HepG2 (cell line): ENCODE measurements around the gene TEF. TPM values are rescaled to one million over a fixed set of nuclear protein-coding genes. Genes with fewer than 3 reads are reported as not detected.
"Not testable (repeated sequence)": the region's sequence is repeated elsewhere in the genome, so short reads cannot be mapped to it uniquely, and the experiment has no call there.

ENCODE experiments used
- ATAC-seq: fragments of 200-7000 bp; cut with Tn5 transposase; 3 replicates; pipeline ENCODE4 v1.9.1; 2020; ENCODE audit warnings: mild to moderate bottlenecking, moderate library complexity
- BruUV-seq: library from RNA; stranded (reverse); fragments of 400-500 nt; replicated peaks from 2 replicates; lab custom pipeline; 2021; lab: Mats Ljungman, UMichigan
- CTCF ChIA-PET: fragments of 300-600 bp; formaldehyde crosslinking; extraction: SDS; loops from one replicate; lab custom pipeline; 2021; ENCODE audit warnings: low total read pairs, inconsistent platforms, low intra/inter-chr PET ratio; lab: Yijun Ruan, JAX
- POLR2A ChIA-PET: fragments of 350-600 bp; sonication (Branson Sonifier 250); formaldehyde crosslinking; loops from one replicate; lab custom pipeline; 2020; ENCODE audit warnings: antibody characterized with exemption, inconsistent platforms; lab: Yijun Ruan, JAX
- DNase-seq: peaks from one replicate; pipeline ENCODE4 v3.0.0-alpha.2; 2015; ENCODE audit warnings: low spot score
- FAIRE-seq: peaks from 3 replicates; lab custom pipeline; 2011; peaks lifted over from hg19 to GRCh38; lab: Jason Lieb, UNC
- H2AFZ ChIP-seq: one replicate; pipeline ENCODE4 v1.6.1; 2011; ENCODE audit warnings: low read length, inconsistent platforms
- H3K27ac ChIP-seq: fragments of 300-600 bp; 3 replicates; pipeline ENCODE4 v1.8.0; 2011; ENCODE audit warnings: mixed run types, mild to moderate bottlenecking, mixed read lengths, low read length, inconsistent platforms; ENCODE audit not compliant: insufficient read depth; ENCODE audit errors: extremely low read length
- H3K27me3 ChIP-seq, 2 experiments: fragments of 200-600 bp in 1 of 2; 2 replicates in 1 of 2; 3 replicates in 1 of 2; pipeline versions ENCODE4 v1.6.0 to v1.8.0; 2011; ENCODE audit warnings: low read length in 2 of 2, mild to moderate bottlenecking in 2 of 2, moderate library complexity in 2 of 2, inconsistent platforms in 1 of 2; ENCODE audit not compliant: insufficient read depth in 2 of 2, control insufficient read depth in 1 of 2
- H3K36me3 ChIP-seq, 2 experiments: fragments of 200-600 bp in 1 of 2; replicated peaks in 1 of 2; 2 replicates in 1 of 2; 3 replicates in 1 of 2; pipeline versions ENCODE4 v1.5.1 to v1.8.0; 2011; ENCODE audit warnings: low read length in 2 of 2, inconsistent platforms in 1 of 2; ENCODE audit not compliant: insufficient read depth in 2 of 2, control insufficient read depth in 1 of 2
- H3K4me1 ChIP-seq: 2 replicates; pipeline ENCODE4 v1.5.1; 2012; ENCODE audit warnings: low read length, inconsistent platforms; ENCODE audit not compliant: insufficient read depth
- H3K4me2 ChIP-seq: 2 replicates; pipeline ENCODE4 v1.6.0; 2011; ENCODE audit warnings: low read depth, low read length, inconsistent platforms
- H3K4me3 ChIP-seq, 3 experiments: fragments of 200-600 bp in 1 of 3; sonication (generic), shearing (Covaris generic) in 1 of 3; replicated peaks in 1 of 3; 2 replicates each; pipeline ENCODE4 v1.5.1; 2011 to 2016; ENCODE audit warnings: low read length in 3 of 3, inconsistent platforms in 2 of 3, low read depth in 2 of 3, mild to moderate bottlenecking in 2 of 3, control low read depth in 1 of 3, mixed read lengths in 1 of 3; ENCODE audit not compliant: insufficient read depth in 1 of 3
- H3K79me2 ChIP-seq: one replicate; pipeline ENCODE4 v1.6.1; 2011; ENCODE audit warnings: low read length, inconsistent platforms; ENCODE audit not compliant: insufficient read depth
- H3K9ac ChIP-seq: 2 replicates; pipeline ENCODE4 v1.6.0; 2011; ENCODE audit warnings: mild to moderate bottlenecking, low read depth, low read length, inconsistent platforms; ENCODE audit not compliant: insufficient read depth
- H3K9me3 ChIP-seq: 2 replicates; pipeline ENCODE4 v1.5.1; 2012; ENCODE audit warnings: mild to moderate bottlenecking, low read length
- H4K20me1 ChIP-seq: 2 replicates; pipeline ENCODE4 v1.6.0; 2011; ENCODE audit warnings: inconsistent platforms, mild to moderate bottlenecking, low read length, moderate library complexity; ENCODE audit not compliant: insufficient read depth
- POLR2G ChIP-seq: fragments of 200-400 bp; formaldehyde crosslinking; IDR thresholded peaks from 2 replicates; pipeline ENCODE4 v1.6.1; 2018; ENCODE audit warnings: mild to moderate bottlenecking, low read depth, low read length, moderate library complexity
- ZNF296 ChIP-seq: sonication (generic); formaldehyde crosslinking; conservative IDR thresholded peaks from 2 replicates; pipeline ENCODE4 v1.5.0; 2020; ENCODE audit warnings: mild to moderate bottlenecking, missing genetic modification reagents
- WGBS: methylation state at CpG from one replicate; pipeline ENCODE4 v1.1.6; 2017; ENCODE audit warnings: low lambda C conversion rate; 5-methylcytosine and 5-hydroxymethylcytosine counted together
- in situ Hi-C: cut with HindIII; loops from 2 replicates; pipeline ENCODE4 v1.10.0; 2017; ENCODE audit warnings: low pct_unique_long_range_greater_than_20kb; ENCODE audit not compliant: extremely low pct_ligation_motif_present
- intact Hi-C: fragments of 100-400 bp; cut with micrococcal nuclease; formaldehyde crosslinking; loops from one replicate; pipeline ENCODE4 v1.10.0; 2022; ENCODE audit not compliant: unreplicated experiment
- polyA plus RNA-seq, 8 experiments: library from polyadenylated mRNA; depleted of rRNA in 3 of 8; stranded (reverse) in 7 of 8; unstranded in 1 of 8; fragments of >200 nt; fragmentation: Illumina TruSeq in 4 of 8; extraction: Trizol in 4 of 8; gene quantifications; 2 replicates each; pipeline versions ENCODE4 v1.2.1 to v1.2.3, GENCODE V29; 2011 to 2016; ENCODE audit warnings: low read depth in 4 of 8, missing spikeins in 1 of 8, mixed read lengths in 1 of 8; ENCODE audit not compliant: insufficient read depth in 1 of 8
- total RNA-seq, 5 experiments: library from RNA; depleted of rRNA; stranded (reverse); fragments of >200 nt; fragmentation: Illumina TruSeq; extraction: Trizol; gene quantifications; 2 replicates each; pipeline ENCODE4 v1.2.3, GENCODE V29; 2016; ENCODE audit warnings: low read depth in 1 of 5

Gene TEF
- total and polyA plus RNA-seq, 2 of the 13 experiments (the other 11 are each of a cell fraction or from before 2014, with no cell fraction given), result 7.6 to 11.2 TPM

- BruUV-seq, result no TSS peak
- H3K27ac ChIP-seq, result no peak overlapping the region
- in situ Hi-C loops, result no loop called here
- CTCF ChIA-PET, result no interaction called here
- peaks cover 26% of the 10 kb centered on the region for H3K79me2 ChIP-seq
- DNase-seq (no peak), FAIRE-seq (no peak)
- H3K4me1 ChIP-seq, result peaks cover 24% of the 10 kb centered on the region
- H3K27me3 ChIP-seq, result no peaks in the 10 kb centered on the region
- intact Hi-C loops, result no loop called here
- peaks cover 18 to 44% of the 10 kb centered on the region in 2 experiments; a peak in 4 of 5 replicates for H3K36me3 ChIP-seq
- H3K4me3 ChIP-seq, result no peak overlapping the region
- no peak for TF ChIP-seq ZNF296
- TF ChIP-seq POLR2G, result peak; percentile 54; the same call in 1 of the 2 replicates
- TF ChIP-seq, all 625 proteins: peak for 1
- Histone ChIP-seq H2AFZ (no peak overlapping the region), H4K20me1 (peaks cover 29% of the 10 kb centered on the region), H3K4me2 (no peak overlapping the region), H3K9ac (no peak overlapping the region), H3K9me3 (no peaks in the 10 kb centered on the region)
- 99% methylated on average over 7 of the region's 7 CpGs for WGBS
- no peak for ATAC-seq
- POLR2A ChIA-PET, result interaction anchor here (1.1 to 1.7 kb wide), 2 partner anchors 8 to 11 kb away, joined by 4 to 5 read pairs; no protein-coding TSS in a partner anchor
Measured at GRCh38 chr22:41437198-41437597, 55.5 kb downstream of the TEF start.

- BruUV-seq, H3K27ac ChIP-seq, FAIRE-seq, H3K27me3 ChIP-seq, H3K9ac ChIP-seq, CTCF ChIA-PET, H3K9me3 ChIP-seq, H3K4me2 ChIP-seq, ATAC-seq, DNase-seq, H2AFZ ChIP-seq, in situ Hi-C loops, H3K4me3 ChIP-seq, POLR2A ChIA-PET: not testable (repeated sequence)
- 94% methylated on average over 5 of the region's 5 CpGs for WGBS
- Histone ChIP-seq H3K79me2 (peaks cover 56% of the 10 kb centered on the region), H4K20me1 (peaks cover 25% of the 10 kb centered on the region), H3K36me3 (peaks cover 17 to 41% of the 10 kb centered on the region in 2 experiments; a peak in 4 of 5 replicates), H3K4me1 (peaks cover 20% of the 10 kb centered on the region)
- intact Hi-C loops, result loop anchor here (10.0 kb wide), 1 partner anchor 156 kb away; the partner anchor contains the start of gene RANGAP1
Measured at GRCh38 chr22:41440511-41440910, 58.8 kb downstream of the TEF start.
